ENCODE data around the gene ADAMTS17.

The ADAMTS17 gene

DNA sequence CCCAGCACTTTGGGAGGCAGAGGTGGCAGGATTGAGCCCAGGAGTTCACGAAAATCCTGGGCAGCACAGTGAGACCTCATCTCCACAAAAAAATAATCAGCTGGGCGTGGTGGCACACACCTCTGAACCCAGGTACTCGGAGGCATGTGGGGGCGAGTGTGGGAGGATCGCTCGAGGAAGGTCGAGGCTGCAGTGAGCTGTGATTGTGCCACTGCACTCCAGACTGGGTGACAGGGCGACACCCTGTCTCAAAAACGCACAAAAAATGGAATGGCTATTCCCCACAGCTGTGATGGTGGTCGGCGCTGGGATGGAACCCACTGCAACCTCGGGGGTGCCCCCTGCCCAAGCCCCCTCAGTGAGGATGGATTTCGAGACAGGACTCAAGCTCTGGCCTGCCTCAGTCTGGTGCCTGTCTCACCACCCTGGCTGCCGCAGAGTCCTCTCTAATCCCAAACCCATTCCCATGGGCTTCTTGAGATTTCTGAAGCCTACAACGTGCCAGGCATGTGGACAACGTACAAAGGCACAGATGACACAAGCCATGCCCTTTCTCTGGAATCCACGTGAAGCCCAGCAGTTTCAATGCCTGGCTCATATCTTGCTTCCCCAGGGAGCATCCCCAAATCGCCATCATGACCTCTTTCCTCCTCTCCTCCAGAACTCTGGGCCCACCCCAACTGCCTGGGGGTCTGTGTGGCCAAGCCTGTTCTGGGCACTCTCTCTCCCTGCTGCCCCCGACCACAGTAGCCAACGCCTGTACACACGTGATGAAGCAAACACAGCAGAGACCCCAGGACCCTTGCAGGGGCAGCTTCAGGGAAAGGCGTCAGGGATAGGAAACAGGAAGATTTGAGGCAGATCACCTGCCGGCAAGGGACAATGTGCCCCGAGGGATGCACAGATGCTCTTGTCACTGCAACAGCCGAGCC lies 32.4 kb downstream of the ADAMTS17 start:
- peak; percentile 48 for DNase-seq (ENCODE audit: low spot score)

DNA sequence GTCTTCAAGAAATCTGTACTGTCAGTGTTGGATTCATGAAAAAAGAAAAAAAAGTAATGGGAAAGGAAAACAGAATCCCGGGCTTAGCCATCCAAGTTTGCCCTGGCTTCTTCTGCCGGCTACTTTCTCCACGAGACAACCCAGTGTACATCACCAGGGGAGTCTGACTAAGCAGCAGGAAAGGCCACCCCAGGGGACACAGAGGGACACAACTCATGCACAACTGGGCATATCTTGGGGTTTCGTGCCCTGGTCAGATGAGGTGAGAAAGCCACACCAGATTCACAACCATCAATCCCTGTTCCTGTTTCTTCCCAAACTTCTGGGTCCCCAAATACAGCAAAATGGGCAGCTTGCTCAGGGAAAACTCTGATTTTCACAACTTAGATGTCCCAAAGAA lies 33.2 kb downstream of the ADAMTS17 start:
- DNase-seq (ENCODE audit: low spot score) = no peak

GRCh38 chr15:100308213-100308600 lies 33.6 kb downstream of the ADAMTS17 start:
- DNase-seq (ENCODE audit: low spot score) = peak; percentile 57

DNA sequence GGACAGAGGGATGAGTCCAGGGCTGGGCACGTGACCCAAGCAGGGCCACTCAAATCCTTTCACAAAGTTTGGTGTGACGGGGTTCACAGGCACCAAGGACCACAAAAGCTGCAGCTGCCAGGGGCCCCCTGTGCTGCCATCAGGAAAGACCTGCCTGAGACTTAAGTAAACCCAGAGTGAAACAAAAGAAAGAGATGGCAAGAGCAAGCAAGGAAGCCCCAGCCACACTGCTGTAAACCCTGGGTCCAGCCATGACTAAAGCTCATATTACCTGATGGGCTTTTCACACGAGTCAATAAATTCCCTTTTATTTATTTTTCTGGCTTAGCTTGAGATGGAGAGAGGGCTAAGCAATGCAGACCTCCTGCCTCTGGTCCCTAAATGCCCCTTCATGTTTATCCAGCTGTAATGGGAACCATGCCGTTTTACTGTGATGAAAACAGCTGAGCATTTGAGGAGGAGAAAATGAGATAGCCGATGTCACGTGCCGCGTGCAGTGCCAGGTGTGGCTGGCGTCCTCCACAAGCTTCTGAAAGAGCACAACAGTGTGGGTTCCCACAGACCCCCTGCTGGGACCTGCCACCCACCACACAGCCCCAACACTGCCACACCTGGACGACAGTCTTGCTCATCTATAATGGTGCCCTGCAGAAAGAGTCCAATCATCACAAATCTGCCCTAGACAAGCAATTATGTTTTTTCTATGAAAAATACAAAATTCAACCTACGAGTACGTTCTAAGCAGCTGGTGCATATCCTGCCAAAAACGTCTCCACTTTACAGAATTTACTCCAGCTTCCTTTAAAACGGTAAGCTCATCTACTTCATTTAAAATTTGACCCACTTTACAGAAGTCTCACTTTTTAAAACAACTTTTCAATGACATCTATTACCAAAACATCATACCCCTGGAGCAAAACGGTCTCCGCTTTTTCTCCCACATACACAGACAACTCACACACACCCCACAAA lies 34.2 kb downstream of the ADAMTS17 start:
- peak; percentile 60 for DNase-seq (ENCODE audit: low spot score)

DNA sequence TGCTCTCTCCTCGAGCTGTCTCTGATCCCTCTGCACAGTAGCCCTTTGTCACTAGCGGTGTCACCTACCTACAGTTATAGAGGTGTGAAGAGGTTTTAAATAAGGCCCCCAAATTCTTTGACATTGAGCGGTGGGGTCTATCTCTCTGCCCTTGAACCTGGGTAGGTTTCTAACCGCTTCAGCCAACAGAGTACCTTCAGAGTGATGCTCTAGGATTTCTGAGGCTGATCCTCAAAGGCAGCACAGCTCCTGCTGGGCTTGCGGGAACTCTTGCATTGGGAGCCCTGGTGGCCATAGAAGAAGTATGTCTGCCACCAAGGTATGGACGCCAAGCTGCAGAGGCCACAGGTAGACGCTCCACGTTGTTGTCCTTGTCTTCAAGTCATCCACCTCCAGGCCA lies 35.7 kb downstream of the ADAMTS17 start:
- DNase-seq (ENCODE audit: low spot score) = peak; percentile 18

DNA sequence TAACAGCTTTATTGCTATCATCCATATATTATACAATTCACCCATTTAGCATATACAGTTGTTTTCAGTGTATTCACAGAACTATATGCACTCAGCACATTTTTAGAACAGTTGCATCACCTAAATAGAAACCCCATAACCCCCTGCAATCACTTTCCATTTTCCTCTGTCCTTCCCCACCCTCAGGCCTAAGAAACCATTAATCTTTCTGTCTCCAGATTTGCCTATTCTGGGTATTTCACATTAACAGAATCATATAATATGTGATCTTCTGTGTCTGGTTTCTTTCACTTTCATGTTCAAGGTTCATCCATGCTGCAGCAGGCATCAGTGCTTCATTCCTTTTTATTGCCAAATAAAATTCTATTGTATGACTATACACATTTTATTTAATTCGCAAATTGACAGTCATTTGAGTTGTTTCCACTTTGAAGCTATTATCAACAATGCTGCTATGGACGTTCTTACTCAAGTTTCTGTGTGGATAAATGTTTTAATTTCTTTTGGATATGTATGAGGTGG lies 39.8 kb downstream of the ADAMTS17 start:
- no peak for DNase-seq (ENCODE audit: low spot score)

GRCh38 chr15:100298257-100298656 lies 43.5 kb downstream of the ADAMTS17 start:
- no peak for DNase-seq (ENCODE audit: low spot score)

- no peak for DNase-seq (ENCODE audit: low spot score)
Measured at GRCh38 chr15:100297812-100298211, 44.0 kb downstream of the ADAMTS17 start.

DNA sequence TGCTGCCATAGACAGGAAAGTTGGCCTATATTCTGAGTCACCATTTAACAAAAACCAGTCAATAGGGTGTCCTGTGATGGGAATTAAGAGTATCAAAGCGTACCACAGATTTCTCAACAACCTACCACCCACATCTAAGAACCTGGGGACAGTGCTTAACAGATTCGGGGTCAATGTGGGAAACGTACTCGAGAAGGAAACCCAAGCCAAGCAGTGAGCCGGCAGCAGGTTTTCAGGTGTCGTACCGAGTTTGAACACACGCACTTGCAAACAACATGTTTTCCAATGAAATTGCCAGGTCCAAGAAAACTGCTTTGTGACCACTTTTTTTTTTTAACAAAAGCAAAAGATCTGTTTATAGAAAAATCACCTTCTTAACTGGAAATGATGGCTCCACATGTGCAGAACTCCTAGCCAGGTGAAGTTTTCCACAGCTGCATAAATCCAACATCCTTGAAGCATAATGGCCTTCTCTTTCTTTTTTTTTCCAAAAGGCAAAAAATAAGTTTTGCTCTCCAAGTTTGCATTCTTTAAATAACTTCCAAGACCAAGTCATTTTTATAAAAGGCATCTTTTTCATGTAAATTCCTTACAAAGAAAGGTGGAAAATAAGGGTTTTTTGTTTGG lies 45.7 kb downstream of the ADAMTS17 start:
- no peak for DNase-seq (ENCODE audit: low spot score)

GRCh38 chr15:100292010-100292409 lies 49.8 kb downstream of the ADAMTS17 start:
- no peak for DNase-seq (ENCODE audit: low spot score)

- DNase-seq (ENCODE audit: low spot score) = no peak
Measured at GRCh38 chr15:100291106-100291505, 50.7 kb downstream of the ADAMTS17 start.

- no peak for DNase-seq (ENCODE audit: low spot score)
Measured at GRCh38 chr15:100285641-100286295, 56.0 kb downstream of the ADAMTS17 start.

- DNase-seq (ENCODE audit: low spot score) = no peak
Measured at GRCh38 chr15:100284701-100285100, 57.1 kb downstream of the ADAMTS17 start.

- DNase-seq (ENCODE audit: low spot score) = no peak
Measured at GRCh38 chr15:100284191-100284590, 57.6 kb downstream of the ADAMTS17 start.

DNA sequence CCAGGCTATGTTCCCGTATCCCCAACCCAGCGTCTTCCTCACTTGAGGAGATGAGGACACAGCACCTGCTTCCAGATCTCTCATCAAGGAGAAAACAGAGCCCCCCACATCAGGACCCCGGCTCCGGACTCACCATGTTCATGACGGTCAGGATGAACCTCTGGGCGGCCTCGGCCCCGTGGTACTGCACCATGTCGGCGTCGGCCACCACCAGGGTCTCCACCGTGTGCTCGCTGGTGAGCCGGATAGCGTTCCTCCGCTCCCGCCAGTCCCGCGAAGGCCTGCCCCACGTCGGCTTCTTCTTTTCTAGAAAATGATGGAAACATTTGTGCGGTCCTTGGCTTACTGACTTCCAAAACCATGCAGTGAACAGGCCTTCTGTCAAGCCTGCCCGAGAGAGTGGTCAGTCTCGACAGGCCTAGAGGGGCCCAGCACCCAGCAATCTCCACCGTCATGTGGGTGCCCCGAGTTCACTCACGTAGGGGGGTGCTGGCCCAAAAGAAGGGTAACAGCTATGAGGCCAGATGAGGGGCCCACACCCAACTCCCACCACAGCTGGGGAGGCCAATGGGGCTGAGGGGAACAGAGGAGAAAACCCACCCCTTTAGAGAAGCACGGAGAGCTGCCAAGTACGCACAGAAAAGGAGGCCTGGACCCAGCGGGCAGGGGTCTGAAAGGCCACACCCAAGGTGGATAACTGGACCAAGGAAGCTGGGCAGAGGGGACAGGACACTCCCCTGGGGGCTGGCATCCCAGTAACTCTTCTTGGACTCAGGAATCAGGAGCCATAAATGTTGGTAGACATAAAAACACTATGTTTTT lies 60.5 kb downstream of the ADAMTS17 start:
- DNase-seq (ENCODE audit: low spot score) = no peak

GRCh38 chr15:100279849-100280248 lies 61.9 kb downstream of the ADAMTS17 start:
- DNase-seq (ENCODE audit: low spot score) = no peak

- no peak for DNase-seq (ENCODE audit: low spot score)
Measured at GRCh38 chr15:100279446-100279845, 62.3 kb downstream of the ADAMTS17 start.

DNA sequence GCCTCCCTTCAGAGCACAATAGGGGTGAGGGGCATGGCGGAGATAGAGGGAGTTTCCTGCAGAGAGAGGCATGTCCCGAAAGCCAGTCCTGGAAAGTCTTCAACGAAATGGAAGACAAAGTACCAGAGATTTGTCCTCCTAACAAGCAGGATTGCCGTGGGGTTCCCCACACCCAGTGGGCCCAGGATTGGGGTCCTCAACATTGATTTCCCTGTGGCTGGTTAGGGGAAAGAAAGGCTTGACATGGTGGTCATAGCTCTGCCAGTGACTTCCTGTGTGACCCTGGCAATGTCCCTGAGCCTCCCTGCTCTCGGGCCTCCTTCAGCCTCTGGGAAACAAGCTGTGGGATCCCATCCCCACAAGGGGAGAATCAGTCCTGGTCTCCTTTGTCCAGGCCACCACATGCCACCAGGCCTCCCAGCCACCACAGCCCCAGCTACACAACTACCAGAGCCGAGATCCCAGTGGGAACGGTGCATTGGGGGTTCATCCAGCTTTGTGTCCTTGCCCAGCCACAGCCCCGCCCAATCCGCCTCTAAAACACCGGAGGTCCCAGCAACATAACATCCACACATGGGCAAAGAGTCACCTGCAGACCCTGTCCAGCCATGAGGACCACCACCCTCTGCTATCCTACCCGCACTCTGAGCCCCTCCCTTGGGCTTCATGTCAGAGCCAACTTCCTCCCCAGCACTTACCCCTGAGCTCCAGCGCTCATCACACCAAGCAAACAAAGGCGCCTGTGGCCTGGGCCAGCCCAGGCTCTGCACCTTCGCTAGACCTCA lies 63.0 kb downstream of the ADAMTS17 start:
- no peak for DNase-seq (ENCODE audit: low spot score)

- no peak for DNase-seq (ENCODE audit: low spot score)
Measured at GRCh38 chr15:100277087-100277855, 64.5 kb downstream of the ADAMTS17 start.
